ENCODE results near the gene MALT1.

DNA sequence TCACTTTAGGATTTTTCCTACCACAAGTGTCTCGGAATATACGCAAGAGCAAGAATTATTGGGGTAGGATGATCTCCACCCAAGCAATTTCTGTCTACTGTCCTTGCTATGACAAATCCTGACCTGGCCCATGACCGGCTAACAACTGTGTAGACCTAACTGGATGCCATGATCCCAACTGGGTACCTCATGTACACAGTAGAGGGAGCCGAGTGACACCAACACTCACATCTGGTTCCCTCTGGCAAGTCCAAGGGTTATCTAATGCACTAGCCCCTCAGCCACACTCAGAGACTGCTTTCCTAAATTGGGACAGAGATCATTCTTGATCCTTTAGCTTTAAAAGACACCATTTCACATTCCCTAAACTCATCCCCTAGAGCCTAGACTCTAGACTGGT is 132.7 kb downstream of the MALT1 start:
- TF ChIP-seq, protein P1, sequence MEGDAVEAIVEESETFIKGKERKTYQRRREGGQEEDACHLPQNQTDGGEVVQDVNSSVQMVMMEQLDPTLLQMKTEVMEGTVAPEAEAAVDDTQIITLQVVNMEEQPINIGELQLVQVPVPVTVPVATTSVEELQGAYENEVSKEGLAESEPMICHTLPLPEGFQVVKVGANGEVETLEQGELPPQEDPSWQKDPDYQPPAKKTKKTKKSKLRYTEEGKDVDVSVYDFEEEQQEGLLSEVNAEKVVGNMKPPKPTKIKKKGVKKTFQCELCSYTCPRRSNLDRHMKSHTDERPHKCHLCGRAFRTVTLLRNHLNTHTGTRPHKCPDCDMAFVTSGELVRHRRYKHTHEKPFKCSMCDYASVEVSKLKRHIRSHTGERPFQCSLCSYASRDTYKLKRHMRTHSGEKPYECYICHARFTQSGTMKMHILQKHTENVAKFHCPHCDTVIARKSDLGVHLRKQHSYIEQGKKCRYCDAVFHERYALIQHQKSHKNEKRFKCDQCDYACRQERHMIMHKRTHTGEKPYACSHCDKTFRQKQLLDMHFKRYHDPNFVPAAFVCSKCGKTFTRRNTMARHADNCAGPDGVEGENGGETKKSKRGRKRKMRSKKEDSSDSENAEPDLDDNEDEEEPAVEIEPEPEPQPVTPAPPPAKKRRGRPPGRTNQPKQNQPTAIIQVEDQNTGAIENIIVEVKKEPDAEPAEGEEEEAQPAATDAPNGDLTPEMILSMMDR (IDR thresholded peaks at IDR 0.05), result no peak
- no peak for TF ChIP-seq POLR2A (IDR thresholded peaks at IDR 0.05)
